GM12891 (cell line): ENCODE data around the gene BMX.

ENCODE experiments used
- POLR2A ChIP-seq: IDR thresholded peaks from 2 replicates; pipeline ENCODE4 v1.6.1; 2011; ENCODE audit warnings: low read depth, low read length, control low read depth
- POLR2AphosphoS5 ChIP-seq: IDR thresholded peaks from 2 replicates; pipeline ENCODE4 v1.6.1; 2011; ENCODE audit warnings: low read depth, low read length, control low read depth
- TAF1 ChIP-seq: IDR thresholded peaks from 2 replicates; pipeline ENCODE4 v1.6.1; 2011; ENCODE audit warnings: low read depth, low read length, control low read depth

DNA sequence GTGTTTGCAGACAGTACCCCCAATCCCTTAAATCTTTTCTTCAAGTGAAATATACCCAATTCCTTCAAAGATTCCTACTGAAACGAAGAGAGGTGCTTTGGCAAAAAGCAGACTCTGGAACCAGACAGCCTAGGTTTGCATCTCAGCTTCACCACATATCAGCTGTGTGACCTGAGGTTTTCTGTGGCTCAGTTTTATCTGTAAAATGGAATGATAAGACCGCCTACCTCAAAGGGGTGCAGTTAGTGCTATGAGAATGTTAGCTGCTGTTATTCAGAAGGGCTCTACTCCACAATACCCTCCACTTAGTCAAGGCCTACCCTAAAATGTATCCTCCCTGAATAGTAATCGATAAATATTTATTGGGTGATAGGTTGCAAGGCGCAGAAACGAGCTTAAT is 8.1 kb upstream of the BMX start:
- TF ChIP-seq POLR2AphosphoS5 (no peak), POLR2A (no peak), TAF1 (no peak)
